Activated T-helper 1 cell treated with Interleukin-2 at 50 U/mL for 16 hours (primary cell): ENCODE data around the gene PKD2.

Experiments
- DNase-seq: peaks from one replicate; pipeline ENCODE4 v3.0.0-alpha.2; 2020; ENCODE audit warnings: low read depth

PKD2 gene

GRCh38 chr4:88007304-88008121 is at the start of gene PKD2:
Gene PKD2 (plus strand): TSS chr4:88007635. CDS start chr4:88007734, 99 bp downstream.
- DNase-seq, result peak; percentile 52

- no peak for DNase-seq
Measured at GRCh38 chr4:87961993-87962392, 45.4 kb upstream of the PKD2 start.

DNA sequence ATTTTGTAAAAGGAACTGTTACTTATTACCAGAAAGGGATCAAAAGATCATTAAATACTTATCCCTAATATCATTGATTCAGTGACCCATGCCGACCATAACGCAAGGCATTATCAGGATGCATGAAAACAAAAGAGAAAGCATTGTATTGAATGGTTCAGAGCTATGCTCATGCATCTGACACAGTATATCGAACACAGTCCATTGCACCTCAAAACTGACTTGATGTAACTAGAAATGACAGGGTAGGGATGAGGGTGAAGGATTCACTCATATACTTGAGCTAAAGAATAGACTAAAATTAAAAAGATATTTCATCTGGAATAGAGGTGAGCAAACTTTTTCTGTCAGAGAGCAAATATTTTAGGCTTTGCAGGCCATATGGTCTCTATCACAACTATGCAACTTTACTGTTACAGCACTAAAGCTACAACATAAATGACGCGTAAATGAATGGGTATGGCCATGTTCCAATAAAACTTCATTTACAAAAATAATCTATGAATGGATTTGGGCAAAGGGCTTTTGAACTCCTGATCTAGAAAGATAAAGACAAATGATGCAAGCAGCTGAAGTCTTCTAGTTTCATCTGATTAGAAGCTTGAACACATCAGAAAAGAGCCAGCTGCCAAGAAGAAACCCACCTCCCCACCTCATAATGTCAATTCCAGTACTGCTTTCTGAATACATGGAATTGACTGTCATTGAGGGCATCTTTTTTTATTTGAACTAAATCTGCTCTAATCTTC is 44.9 kb upstream of the PKD2 start:
- DNase-seq, result no peak

GRCh38 chr4:87965501-87965975 is 41.9 kb upstream of the PKD2 start:
- DNase-seq, result no peak

GRCh38 chr4:87966095-87966496 is 41.3 kb upstream of the PKD2 start:
- DNase-seq, result no peak

GRCh38 chr4:87967193-87967592 is 40.2 kb upstream of the PKD2 start:
- DNase-seq, result no peak

DNA sequence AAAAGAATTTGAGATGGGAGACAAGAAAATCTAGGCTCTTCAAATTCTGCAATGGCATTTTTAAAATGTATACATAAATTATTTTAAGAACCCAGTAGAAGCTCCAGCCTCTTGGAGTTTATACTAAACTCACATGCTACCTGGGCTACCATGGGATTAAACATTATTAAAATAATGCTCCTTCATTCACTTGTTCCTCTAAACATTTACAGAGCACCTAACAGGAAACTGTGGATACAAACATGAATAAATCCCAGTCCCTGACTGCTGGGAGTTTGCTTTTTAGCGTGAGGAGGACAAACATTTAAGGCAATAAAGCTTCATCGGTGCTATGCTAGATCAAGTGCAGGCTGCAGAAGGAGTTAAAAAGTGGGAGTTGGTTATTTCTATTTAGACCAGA is 37.3 kb upstream of the PKD2 start:
- no peak for DNase-seq

DNA sequence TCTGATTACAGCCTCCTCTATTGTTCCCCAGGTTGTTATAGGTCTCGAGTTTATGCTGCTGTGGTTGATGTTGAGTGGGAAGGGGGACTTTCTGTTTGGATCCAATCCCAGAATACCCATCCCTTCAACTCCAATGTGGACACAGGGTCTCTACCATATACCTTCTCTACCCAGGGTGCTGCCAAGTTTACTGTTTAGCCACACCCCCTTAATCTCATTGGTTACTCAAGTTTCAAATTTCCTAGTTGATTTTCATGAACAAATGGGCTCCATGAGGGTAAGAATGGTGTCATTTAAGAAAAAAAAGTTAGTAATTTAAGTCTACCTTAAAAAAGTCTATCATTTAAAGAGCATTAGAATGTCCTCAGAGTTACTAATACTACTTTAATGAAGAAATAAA is 35.6 kb upstream of the PKD2 start:
- no peak for DNase-seq

GRCh38 chr4:87973283-87974169 is 33.9 kb upstream of the PKD2 start:
- DNase-seq, result no peak

- no peak for DNase-seq
Measured at GRCh38 chr4:87974856-87975462, 32.5 kb upstream of the PKD2 start.

DNA sequence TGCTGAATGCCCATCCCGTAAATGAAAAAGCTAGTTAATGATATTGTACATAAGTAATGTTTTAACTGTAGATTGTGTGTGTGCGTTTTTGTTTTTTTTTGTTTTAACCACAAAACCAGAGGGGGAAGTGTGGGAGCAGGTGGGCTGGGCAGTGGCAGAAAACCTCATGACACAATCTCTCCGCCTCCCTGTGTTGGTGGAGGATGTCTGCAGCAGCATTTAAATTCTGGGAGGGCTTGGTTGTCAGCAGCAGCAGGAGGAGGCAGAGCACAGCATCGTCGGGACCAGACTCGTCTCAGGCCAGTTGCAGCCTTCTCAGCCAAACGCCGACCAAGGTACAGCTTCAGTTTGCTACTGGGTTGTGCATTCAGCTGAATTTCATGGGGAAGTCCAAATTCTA is 32.0 kb upstream of the PKD2 start, which contains the start of gene SPP1:
Gene SPP1, plus strand, starts transcription at position 249 of the 400 bp plus-strand sequence. CDS start 1,182 bp downstream, outside the sequence.
- no peak for DNase-seq

DNA sequence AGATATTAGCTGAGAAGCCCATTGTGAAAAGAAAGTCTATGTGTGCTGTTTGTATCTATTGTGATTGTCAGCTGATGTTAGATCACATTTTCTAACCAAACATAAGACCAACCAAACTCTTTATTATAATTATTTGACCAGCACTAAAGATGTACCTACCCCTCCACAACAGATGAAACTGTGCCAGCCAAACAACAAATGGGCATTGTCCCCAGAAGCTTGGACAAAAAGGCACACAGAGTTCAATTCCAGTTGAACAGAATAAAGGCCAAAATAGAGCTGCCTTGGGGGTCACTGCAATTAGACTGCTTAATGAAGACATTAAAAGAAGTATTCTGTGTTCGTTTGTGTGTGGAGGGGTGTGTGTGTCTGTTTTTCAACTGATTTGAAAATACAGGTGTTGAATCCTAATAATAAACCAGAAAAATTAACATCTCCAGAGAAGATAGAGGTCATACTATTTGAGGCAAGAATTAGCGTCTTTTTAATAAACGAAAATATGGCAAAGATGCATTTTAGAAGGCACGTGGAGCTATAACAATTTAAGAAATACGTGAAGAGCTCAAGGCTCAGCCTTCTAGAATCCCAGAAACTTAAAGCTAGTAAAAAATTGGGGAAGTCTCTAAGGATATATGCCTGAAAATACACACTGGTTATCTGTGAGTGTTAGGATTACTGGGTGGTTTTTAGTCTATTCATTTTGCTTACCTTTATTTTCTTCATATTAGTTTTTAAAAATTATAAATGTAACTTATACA is 29.7 kb upstream of the PKD2 start:
- DNase-seq, result no peak

- no peak for DNase-seq
Measured at GRCh38 chr4:87978681-87979080, 28.8 kb upstream of the PKD2 start.

DNA sequence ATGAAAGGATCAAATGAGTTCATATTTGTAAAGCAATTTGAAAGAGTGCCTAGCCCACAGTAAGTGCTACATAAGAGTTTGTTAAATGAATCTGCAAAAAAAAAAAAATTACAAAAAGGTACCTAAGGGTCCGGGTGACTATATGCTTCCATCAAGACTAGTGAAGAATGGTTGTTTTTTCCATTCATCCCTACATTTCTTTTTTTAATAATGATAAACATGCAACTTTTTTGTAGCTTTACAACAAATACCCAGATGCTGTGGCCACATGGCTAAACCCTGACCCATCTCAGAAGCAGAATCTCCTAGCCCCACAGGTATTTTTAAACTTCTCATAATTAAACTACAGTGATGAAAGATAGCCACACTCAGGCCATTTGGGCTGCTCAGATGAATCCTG is 27.6 kb upstream of the PKD2 start:
- no peak for DNase-seq

GRCh38 chr4:87981486-87981885 is 25.9 kb upstream of the PKD2 start:
- DNase-seq, result no peak

- DNase-seq, result no peak
Measured at GRCh38 chr4:87982036-87982435, 25.4 kb upstream of the PKD2 start.

DNA sequence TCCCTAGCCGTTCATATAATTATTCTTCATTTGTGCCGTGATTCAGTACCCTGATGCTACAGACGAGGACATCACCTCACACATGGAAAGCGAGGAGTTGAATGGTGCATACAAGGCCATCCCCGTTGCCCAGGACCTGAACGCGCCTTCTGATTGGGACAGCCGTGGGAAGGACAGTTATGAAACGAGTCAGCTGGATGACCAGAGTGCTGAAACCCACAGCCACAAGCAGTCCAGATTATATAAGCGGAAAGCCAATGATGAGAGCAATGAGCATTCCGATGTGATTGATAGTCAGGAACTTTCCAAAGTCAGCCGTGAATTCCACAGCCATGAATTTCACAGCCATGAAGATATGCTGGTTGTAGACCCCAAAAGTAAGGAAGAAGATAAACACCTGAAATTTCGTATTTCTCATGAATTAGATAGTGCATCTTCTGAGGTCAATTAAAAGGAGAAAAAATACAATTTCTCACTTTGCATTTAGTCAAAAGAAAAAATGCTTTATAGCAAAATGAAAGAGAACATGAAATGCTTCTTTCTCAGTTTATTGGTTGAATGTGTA is 24.9 kb upstream of the PKD2 start:
- DNase-seq, result no peak

GRCh38 chr4:87983996-87984395 is 23.4 kb upstream of the PKD2 start:
- no peak for DNase-seq

DNA sequence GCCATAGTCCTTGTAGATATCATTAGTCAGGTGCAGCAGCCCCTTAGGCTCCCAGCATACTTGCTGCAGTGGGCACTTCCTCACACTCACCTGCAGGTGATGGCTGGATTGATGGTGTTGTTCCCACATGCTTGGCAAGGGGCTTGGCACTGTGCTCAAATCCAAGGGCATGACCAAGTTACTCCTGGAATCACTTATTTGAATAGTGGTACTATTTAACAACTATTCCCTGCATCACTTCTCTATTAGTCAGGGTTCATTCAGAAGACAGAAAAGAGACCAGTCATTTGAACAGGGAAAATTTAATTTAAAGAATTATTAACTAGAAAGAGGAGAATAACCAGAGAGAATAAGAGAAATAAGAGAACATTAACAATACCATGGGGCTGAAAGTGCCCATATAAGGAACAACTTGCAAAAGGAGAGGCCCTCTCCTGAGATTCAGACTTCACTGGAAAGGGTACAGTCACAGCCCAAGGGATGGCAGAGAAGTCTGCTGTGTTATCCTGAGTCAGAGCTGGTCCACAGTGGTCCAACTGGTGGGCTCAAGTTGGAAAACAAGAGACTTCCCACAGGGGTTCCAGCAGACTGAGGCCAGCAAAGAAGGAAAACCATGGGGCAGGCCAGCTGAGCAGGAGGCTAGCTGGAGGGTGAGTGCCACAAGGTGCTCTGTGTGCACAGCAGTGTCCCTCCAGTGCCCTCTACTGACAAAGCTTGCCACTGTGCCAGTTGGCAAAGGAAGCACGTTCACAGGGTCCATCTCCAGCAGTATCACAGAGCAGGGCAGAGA is 22.1 kb upstream of the PKD2 start:
- no peak for DNase-seq

DNA sequence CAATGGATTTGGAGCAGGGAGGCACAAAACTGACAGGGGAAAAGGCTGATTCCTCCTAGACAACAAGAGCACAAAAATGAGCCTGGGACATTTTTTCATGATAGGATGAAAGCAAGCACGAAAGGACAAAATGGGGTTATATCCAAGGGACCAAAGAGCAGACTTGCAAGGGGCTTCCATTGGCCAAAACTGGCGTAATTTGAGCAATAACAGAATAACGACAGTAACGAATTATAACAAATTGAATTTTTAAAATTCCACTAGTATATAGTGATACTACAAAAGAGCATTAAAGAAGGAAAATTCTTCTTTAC is 21.6 kb upstream of the PKD2 start:
- DNase-seq, result no peak
